Caco-2 (cell line): ENCODE data around the gene SMIM35. TPM values are rescaled to one million over a fixed set of nuclear protein-coding genes. Genes with fewer than 3 reads are reported as not detected.

Experiments used
- BruUV-seq: library from RNA; stranded (reverse); fragments of 400-500 nt; replicated peaks from 2 replicates; lab custom pipeline; 2021; lab: Mats Ljungman, UMichigan
- CTCF ChIA-PET: fragments of 300-600 bp; sonication (Branson Sonifier 250); formaldehyde crosslinking; loops from one replicate; lab custom pipeline; 2022; ENCODE audit warnings: antibody characterized with exemption; lab: Charles Lee
- POLR2A ChIA-PET: fragments of 300-600 bp; sonication (Branson Sonifier 250); formaldehyde crosslinking; loops from one replicate; lab custom pipeline; 2022; ENCODE audit warnings: antibody characterized with exemption; lab: Charles Lee
- DNase-seq, 2 experiments: peaks; one replicate each; pipeline versions ENCODE4 v3.0.0 to v3.0.0-alpha.2; 2020 to 2022
- H3K27me3 ChIP-seq: replicated peaks from 2 replicates; pipeline ENCODE4 v1.6.0; 2011; ENCODE audit warnings: low read length; ENCODE audit not compliant: control insufficient read depth, insufficient read depth
- H3K36me3 ChIP-seq: 2 replicates; pipeline ENCODE4 v1.5.1; 2011; ENCODE audit warnings: low read length; ENCODE audit not compliant: control insufficient read depth, insufficient read depth
- H3K4me1 ChIP-seq: fragments of 250-450 bp; sonication (Bioruptor Pico); 2 replicates; pipeline ENCODE4 v1.5.1; 2020; ENCODE audit warnings: mild to moderate bottlenecking
- H3K4me3 ChIP-seq: 2 replicates; pipeline ENCODE4 v1.5.1; 2011; ENCODE audit warnings: low read depth, mild to moderate bottlenecking, control low read depth, low read length
- H3K9me3 ChIP-seq: fragments of 250-450 bp; sonication (Bioruptor Pico); 2 replicates; pipeline ENCODE4 v1.5.1; 2020; ENCODE audit warnings: mild to moderate bottlenecking, moderate library complexity
- H3K27ac Mint-ChIP-seq: one replicate; pipeline ENCODE4 v1.8.0; 2022; ENCODE audit warnings: mixed read lengths; ENCODE audit not compliant: unreplicated experiment
- H3K27me3 Mint-ChIP-seq: one replicate; pipeline ENCODE4 v1.8.0; 2022; ENCODE audit warnings: mixed read lengths; ENCODE audit not compliant: insufficient read depth, unreplicated experiment
- H3K36me3 Mint-ChIP-seq: one replicate; pipeline ENCODE4 v1.8.0; 2022; ENCODE audit warnings: mild to moderate bottlenecking, mixed read lengths; ENCODE audit not compliant: insufficient read depth, unreplicated experiment
- H3K4me1 Mint-ChIP-seq: one replicate; pipeline ENCODE4 v1.8.0; 2022; ENCODE audit warnings: low read depth, mixed read lengths; ENCODE audit not compliant: unreplicated experiment
- H3K4me3 Mint-ChIP-seq: one replicate; pipeline ENCODE4 v1.8.0; 2022; ENCODE audit warnings: mild to moderate bottlenecking, moderate library complexity, mixed read lengths; ENCODE audit not compliant: unreplicated experiment
- H3K9me3 Mint-ChIP-seq: one replicate; pipeline ENCODE4 v1.8.0; 2022; ENCODE audit warnings: mixed read lengths; ENCODE audit not compliant: unreplicated experiment
- CTCF ChIP-seq, 2 experiments: fragments of 200-600 bp in 1 of 2; IDR thresholded peaks; 1 replicate in 1 of 2; 2 replicates in 1 of 2; pipeline versions ENCODE4 v1.5.1 to v1.8.0; 2011 to 2022; ENCODE audit warnings: antibody characterized with exemption in 1 of 2, control low read depth in 1 of 2, inconsistent platforms in 1 of 2, low read depth in 1 of 2, low read length in 1 of 2, mild to moderate bottlenecking in 1 of 2, moderate library complexity in 1 of 2; ENCODE audit not compliant: insufficient read depth in 1 of 2, severe bottlenecking in 1 of 2, unreplicated experiment in 1 of 2
- intact Hi-C: fragments of 100-400 bp; cut with micrococcal nuclease; formaldehyde crosslinking; loops from one replicate; pipeline ENCODE4 v1.10.0; 2022; ENCODE audit not compliant: unreplicated experiment
- total RNA-seq: library from RNA; stranded (reverse); gene quantifications from 2 replicates; pipeline ENCODE4 v1.2.3, GENCODE V29; 2022

SMIM35 gene
- total RNA-seq, 1 experiment from 2014 or later = not detected

DNA sequence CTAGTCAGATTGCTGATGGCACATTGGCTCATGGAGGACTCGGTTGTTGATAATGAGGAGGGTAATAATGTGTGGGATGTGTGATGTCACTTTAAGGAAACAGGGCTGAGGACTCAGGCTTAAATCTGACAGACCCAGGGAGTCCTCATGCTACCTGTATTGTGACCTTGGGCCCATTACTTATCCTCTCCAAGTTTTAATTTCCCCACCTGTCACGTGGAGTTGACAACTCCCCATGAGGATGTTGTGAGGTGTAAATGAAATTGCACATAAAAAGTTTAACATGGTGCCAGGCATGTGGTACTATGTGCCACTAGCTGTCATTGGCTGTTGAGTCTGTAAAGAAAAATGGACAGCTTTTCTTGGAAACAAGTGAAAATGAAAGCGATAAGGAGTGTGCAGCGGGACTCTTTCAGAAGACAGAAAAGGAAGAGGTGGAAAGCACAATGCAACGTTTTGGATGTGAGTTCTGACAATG is 85.2 kb downstream of the SMIM35 start:
- CTCF ChIA-PET = interaction anchor here (0.9 kb wide), 1 partner anchor 15 kb away, joined by 3 read pairs; the partner anchor contains the start of gene IL10RA
- H3K9me3 ChIP-seq = no peaks in the 10 kb centered on the region
- H3K4me1 Mint-ChIP-seq = peaks cover 15% of the 10 kb centered on the region
- H3K27me3 ChIP-seq = no peaks in the 10 kb centered on the region
- no peak for DNase-seq
- H3K27ac Mint-ChIP-seq = no peak overlapping the region
- POLR2A ChIA-PET = no interaction called here
- peaks cover 11% of the 10 kb centered on the region for H3K4me1 ChIP-seq
- no peaks in the 10 kb centered on the region for H3K36me3 Mint-ChIP-seq
- H3K36me3 ChIP-seq = no peaks in the 10 kb centered on the region
- intact Hi-C loops = no loop called here
- no TSS peak for BruUV-seq
- TF ChIP-seq CTCF (IDR thresholded peaks at IDR 0.05; ENCODE audit: insufficient read depth in 1 of 2, low read depth in 1 of 2, low read length in 1 of 2, severe bottlenecking in 1 of 2, unreplicated experiment in 1 of 2) = no peak
- H3K27me3 Mint-ChIP-seq = no peaks in the 10 kb centered on the region
- H3K4me3 Mint-ChIP-seq = no peak overlapping the region
- H3K4me3 ChIP-seq = no peak overlapping the region
- peaks cover 11% of the 10 kb centered on the region for H3K9me3 Mint-ChIP-seq

GRCh38 chr11:118000850-118001228 is 85.9 kb downstream of the SMIM35 start:
- intact Hi-C loops = no loop called here
- H3K4me1 ChIP-seq = peaks cover 11% of the 10 kb centered on the region
- H3K27me3 ChIP-seq = no peaks in the 10 kb centered on the region
- Mint-ChIP-seq H3K4me3 (no peak overlapping the region), H3K4me1 (peaks cover 15% of the 10 kb centered on the region), H3K27ac (no peak overlapping the region), H3K9me3 (peaks cover 11% of the 10 kb centered on the region), H3K36me3 (no peaks in the 10 kb centered on the region), H3K27me3 (no peaks in the 10 kb centered on the region)
- no peak for TF ChIP-seq CTCF (IDR thresholded peaks at IDR 0.05; ENCODE audit: insufficient read depth in 1 of 2, low read depth in 1 of 2, low read length in 1 of 2, severe bottlenecking in 1 of 2, unreplicated experiment in 1 of 2)
- no peak overlapping the region for H3K4me3 ChIP-seq
- H3K36me3 ChIP-seq = no peaks in the 10 kb centered on the region
- BruUV-seq = no TSS peak
- ChIA-PET POLR2A (no interaction called here), CTCF (interaction anchor here (0.9 kb wide), 1 partner anchor 14 kb away, joined by 3 read pairs; the partner anchor contains the start of gene IL10RA)
- no peak for DNase-seq
- no peaks in the 10 kb centered on the region for H3K9me3 ChIP-seq

DNA sequence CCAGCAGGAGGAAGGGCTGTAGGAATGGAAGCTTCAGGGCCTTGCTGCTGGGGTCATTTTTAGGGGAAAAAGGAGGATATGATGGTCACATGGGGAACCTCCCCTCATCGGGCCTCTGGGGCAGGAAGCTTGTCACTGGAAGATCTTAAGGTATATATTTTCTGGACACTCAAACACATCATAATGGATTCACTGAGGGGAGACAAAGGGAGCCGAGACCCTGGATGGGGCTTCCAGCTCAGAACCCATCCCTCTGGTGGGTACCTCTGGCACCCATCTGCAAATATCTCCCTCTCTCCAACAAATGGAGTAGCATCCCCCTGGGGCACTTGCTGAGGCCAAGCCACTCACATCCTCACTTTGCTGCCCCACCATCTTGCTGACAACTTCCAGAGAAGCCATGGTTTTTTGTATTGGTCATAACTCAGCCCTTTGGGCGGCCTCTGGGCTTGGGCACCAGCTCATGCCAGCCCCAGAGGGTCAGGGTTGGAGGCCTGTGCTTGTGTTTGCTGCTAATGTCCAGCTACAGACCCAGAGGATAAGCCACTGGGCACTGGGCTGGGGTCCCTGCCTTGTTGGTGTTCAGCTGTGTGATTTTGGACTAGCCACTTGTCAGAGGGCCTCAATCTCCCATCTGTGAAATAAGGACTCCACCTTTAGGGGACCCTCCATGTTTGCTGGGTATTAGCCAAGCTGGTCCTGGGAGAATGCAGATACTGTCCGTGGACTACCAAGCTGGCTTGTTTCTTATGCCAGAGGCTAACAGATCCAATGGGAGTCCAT is 86.5 kb downstream of the SMIM35 start:
- peaks cover 11% of the 10 kb centered on the region for H3K9me3 Mint-ChIP-seq
- Histone ChIP-seq H3K36me3 (no peaks in the 10 kb centered on the region), H3K4me1 (peaks cover 9% of the 10 kb centered on the region), H3K27me3 (no peaks in the 10 kb centered on the region), H3K4me3 (no peak overlapping the region), H3K9me3 (no peaks in the 10 kb centered on the region)
- no peak for TF ChIP-seq CTCF (IDR thresholded peaks at IDR 0.05; ENCODE audit: insufficient read depth in 1 of 2, low read depth in 1 of 2, low read length in 1 of 2, severe bottlenecking in 1 of 2, unreplicated experiment in 1 of 2)
- intact Hi-C loops = no loop called here
- no TSS peak for BruUV-seq
- no peak overlapping the region for H3K27ac Mint-ChIP-seq
- peaks cover 10% of the 10 kb centered on the region for H3K4me1 Mint-ChIP-seq
- POLR2A ChIA-PET = interaction anchor here (0.8 kb wide), 1 partner anchor 13 kb away, joined by 3 read pairs; no protein-coding TSS in a partner anchor
- DNase-seq = peak in 1 of 2 experiments; percentile 25
- no peaks in the 10 kb centered on the region for H3K27me3 Mint-ChIP-seq
- CTCF ChIA-PET = no interaction called here
- H3K4me3 Mint-ChIP-seq = no peak overlapping the region
- no peaks in the 10 kb centered on the region for H3K36me3 Mint-ChIP-seq
